Endothelial cell of umbilical vein (primary cell): ENCODE data around the gene GLCE. TPM values are rescaled to one million over a fixed set of nuclear protein-coding genes. Genes with fewer than 3 reads are reported as not detected.

ENCODE experiments used
- BruUV-seq: library from RNA; stranded (reverse); fragments of 400-500 nt; replicated peaks from 2 replicates; lab custom pipeline; 2021; lab: Mats Ljungman, UMichigan
- CTCF ChIA-PET: fragments of 300-600, 350-600 bp; sonication (Branson Sonifier 250); formaldehyde crosslinking; loops from one replicate; lab custom pipeline; 2021; ENCODE audit warnings: antibody characterized with exemption, inconsistent platforms; lab: Charles Lee
- POLR2A ChIA-PET: fragments of 300-600, 350-600 bp; sonication (Branson Sonifier 250); formaldehyde crosslinking; loops from one replicate; lab custom pipeline; 2021; ENCODE audit warnings: antibody characterized with exemption, inconsistent platforms; lab: Charles Lee
- DNase-seq: peaks from one replicate; pipeline ENCODE4 v3.0.0-alpha.2; 2011; ENCODE audit warnings: low read depth, low spot score
- FAIRE-seq: peaks from 2 replicates; lab custom pipeline; 2011; peaks lifted over from hg19 to GRCh38; lab: Jason Lieb, UNC
- H2AFZ ChIP-seq: 2 replicates; pipeline ENCODE4 v1.6.0; 2012; ENCODE audit warnings: low read depth, low read length, control low read depth, inconsistent platforms
- H3K27ac ChIP-seq: 2 replicates; pipeline ENCODE4 v1.5.1; 2011; ENCODE audit warnings: low read depth, mild to moderate bottlenecking, control low read depth, low read length, moderate library complexity; ENCODE audit not compliant: insufficient read depth
- H3K27me3 ChIP-seq, 2 experiments: 2 replicates each; pipeline versions ENCODE4 v1.6.0 to v1.6.1; 2011; ENCODE audit warnings: low read length in 2 of 2, mixed read lengths in 1 of 2; ENCODE audit not compliant: control insufficient read depth in 2 of 2, insufficient read depth in 2 of 2
- H3K36me3 ChIP-seq, 2 experiments: 2 replicates in 1 of 2; 3 replicates in 1 of 2; pipeline ENCODE4 v1.5.1; 2011; ENCODE audit warnings: low read length in 2 of 2, mild to moderate bottlenecking in 1 of 2, moderate library complexity in 1 of 2; ENCODE audit not compliant: control insufficient read depth in 2 of 2, insufficient read depth in 2 of 2; ENCODE audit errors: extremely low read depth in 1 of 2
- H3K4me1 ChIP-seq: 3 replicates; pipeline ENCODE4 v1.5.1; 2011; ENCODE audit warnings: mild to moderate bottlenecking, low read length; ENCODE audit not compliant: control insufficient read depth, insufficient read depth; ENCODE audit errors: extremely low read depth
- H3K4me2 ChIP-seq: 2 replicates; pipeline ENCODE4 v1.6.1; 2011; ENCODE audit warnings: low read length, control low read depth, mixed read lengths; ENCODE audit not compliant: insufficient read depth
- H3K4me3 ChIP-seq, 3 experiments: fragments of 200-600 bp in 1 of 3; sonication (generic), shearing (Covaris generic) in 1 of 3; replicated peaks in 1 of 3; 2 replicates each; pipeline ENCODE4 v1.5.1; 2011 to 2016; ENCODE audit warnings: control low read depth in 3 of 3, low read length in 3 of 3, mild to moderate bottlenecking in 2 of 3, inconsistent platforms in 1 of 3, low read depth in 1 of 3, moderate library complexity in 1 of 3; ENCODE audit not compliant: insufficient read depth in 1 of 3
- H3K79me2 ChIP-seq: 2 replicates; pipeline ENCODE4 v1.6.0; 2012; ENCODE audit warnings: low read length, inconsistent platforms; ENCODE audit not compliant: control insufficient read depth, insufficient read depth
- H3K9ac ChIP-seq: replicated peaks from 2 replicates; pipeline ENCODE3; 2011; ENCODE audit warnings: low read length, control low read depth; ENCODE audit not compliant: insufficient read depth; ENCODE audit errors: extremely low read depth
- H3K9me1 ChIP-seq: replicated peaks from 3 replicates; pipeline ENCODE4 v1.6.0; 2011; ENCODE audit warnings: mild to moderate bottlenecking, low read length; ENCODE audit not compliant: control insufficient read depth, insufficient read depth; ENCODE audit errors: extremely low read depth
- H3K9me3 ChIP-seq: replicated peaks from 2 replicates; pipeline ENCODE4 v1.5.1; 2012; ENCODE audit warnings: low read length, inconsistent platforms; ENCODE audit not compliant: control insufficient read depth, insufficient read depth
- H4K20me1 ChIP-seq: replicated peaks from 2 replicates; pipeline ENCODE3; 2011; ENCODE audit warnings: mild to moderate bottlenecking, low read length; ENCODE audit not compliant: control insufficient read depth, insufficient read depth; ENCODE audit errors: extremely low read depth
- FOS ChIP-seq: IDR thresholded peaks from 2 replicates; pipeline ENCODE4 v1.6.1; 2011; ENCODE audit warnings: mild to moderate bottlenecking, low read length, moderate library complexity, borderline replicate concordance; ENCODE audit not compliant: insufficient read depth
- GATA2 ChIP-seq: IDR thresholded peaks from 2 replicates; pipeline ENCODE4 v1.7.0; 2011; ENCODE audit warnings: low read depth, mild to moderate bottlenecking, moderate library complexity, mixed read lengths, low read length; ENCODE audit not compliant: insufficient read length, insufficient read depth
- POLR2A ChIP-seq: IDR thresholded peaks from 2 replicates; pipeline ENCODE4 v1.6.1; 2012; ENCODE audit warnings: low read depth, mild to moderate bottlenecking, control low read depth, low read length
- POLR2AphosphoS5 ChIP-seq: IDR thresholded peaks from 2 replicates; pipeline ENCODE4 v1.6.1; 2012; ENCODE audit warnings: low read depth, mild to moderate bottlenecking, control low read depth, low read length, moderate library complexity; ENCODE audit not compliant: insufficient read depth
- dilution Hi-C: fragments of 300-500 bp; cut with MboI; formaldehyde crosslinking; loops from one replicate; pipeline ENCODE4 v1.15.0; 2019; ENCODE audit warnings: low sequenced_read_pairs; ENCODE audit not compliant: extremely low pct_ligation_motif_present
- intact Hi-C: fragments of 100-400 bp; cut with micrococcal nuclease; formaldehyde crosslinking; loops from one replicate; pipeline ENCODE4 v1.10.0; 2022
- polyA plus RNA-seq, 4 experiments: library from polyadenylated mRNA; depleted of rRNA in 3 of 4; stranded (reverse) in 3 of 4; unstranded in 1 of 4; fragments of >200 nt; gene quantifications; 2 replicates each; pipeline versions ENCODE4 v1.2.1 to v1.2.3, GENCODE V29; 2011 to 2012; ENCODE audit warnings: missing spikeins in 1 of 4
- total RNA-seq: library from RNA; stranded (reverse); gene quantifications from 2 replicates; pipeline ENCODE4 v1.2.3, GENCODE V29; 2021
- TF ChIP-seq, protein P1 (sequence below): IDR thresholded peaks from 2 replicates; pipeline ENCODE4 v1.6.1; 2011; ENCODE audit not compliant: insufficient read depth, insufficient read length
- TF ChIP-seq, protein P2 (sequence below), 2 donors: IDR thresholded peaks; 1 replicate in 1 of 2; 2 replicates in 1 of 2; pipeline ENCODE4 v1.5.1; 2011; ENCODE audit warnings: low read length in 2 of 2, mild to moderate bottlenecking in 2 of 2, moderate library complexity in 2 of 2, control low read depth in 1 of 2, inconsistent platforms in 1 of 2, low read depth in 1 of 2; ENCODE audit not compliant: insufficient read depth in 1 of 2; ENCODE audit errors: extremely low read depth in 1 of 2

The GLCE gene
- total and polyA plus RNA-seq, 2 donors (not counting 3 experiments of a cell fraction or from before 2014, with no cell fraction given) = 48.1 to 86.6 TPM

DNA sequence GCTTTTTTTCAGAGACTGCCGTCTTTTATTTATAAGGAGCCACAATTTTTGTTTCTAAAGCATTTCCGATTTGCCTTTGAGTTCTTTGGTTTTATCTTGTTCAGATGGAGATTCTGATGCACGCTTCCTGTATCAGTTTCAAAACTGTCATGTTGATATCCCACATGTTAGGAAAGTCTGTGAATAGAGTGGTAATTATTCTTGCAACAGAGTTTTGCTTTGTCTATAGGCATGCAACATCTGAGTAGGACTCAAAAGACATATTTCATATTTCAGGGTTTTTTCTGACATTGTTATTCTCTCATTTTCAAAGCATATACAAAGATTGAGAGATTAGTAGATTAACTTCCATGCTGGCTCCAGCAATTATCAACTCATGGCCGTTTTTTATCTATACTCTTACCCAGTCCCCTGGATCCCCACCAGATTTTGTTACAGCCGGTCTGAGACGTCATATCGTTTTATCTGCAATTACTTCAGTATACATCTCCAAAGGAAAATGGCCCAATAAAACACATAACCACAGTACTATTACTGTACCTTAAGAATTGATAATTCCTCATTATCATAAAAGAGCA lies 160.6 kb downstream of the GLCE start:
- H3K9ac ChIP-seq = no peak overlapping the region
- TF ChIP-seq POLR2A (no peak), GATA2 (no peak), FOS (no peak), POLR2AphosphoS5 (no peak)
- TF ChIP-seq, protein P1, sequence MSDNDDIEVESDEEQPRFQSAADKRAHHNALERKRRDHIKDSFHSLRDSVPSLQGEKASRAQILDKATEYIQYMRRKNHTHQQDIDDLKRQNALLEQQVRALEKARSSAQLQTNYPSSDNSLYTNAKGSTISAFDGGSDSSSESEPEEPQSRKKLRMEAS = no peak
- TF ChIP-seq, protein P2, sequence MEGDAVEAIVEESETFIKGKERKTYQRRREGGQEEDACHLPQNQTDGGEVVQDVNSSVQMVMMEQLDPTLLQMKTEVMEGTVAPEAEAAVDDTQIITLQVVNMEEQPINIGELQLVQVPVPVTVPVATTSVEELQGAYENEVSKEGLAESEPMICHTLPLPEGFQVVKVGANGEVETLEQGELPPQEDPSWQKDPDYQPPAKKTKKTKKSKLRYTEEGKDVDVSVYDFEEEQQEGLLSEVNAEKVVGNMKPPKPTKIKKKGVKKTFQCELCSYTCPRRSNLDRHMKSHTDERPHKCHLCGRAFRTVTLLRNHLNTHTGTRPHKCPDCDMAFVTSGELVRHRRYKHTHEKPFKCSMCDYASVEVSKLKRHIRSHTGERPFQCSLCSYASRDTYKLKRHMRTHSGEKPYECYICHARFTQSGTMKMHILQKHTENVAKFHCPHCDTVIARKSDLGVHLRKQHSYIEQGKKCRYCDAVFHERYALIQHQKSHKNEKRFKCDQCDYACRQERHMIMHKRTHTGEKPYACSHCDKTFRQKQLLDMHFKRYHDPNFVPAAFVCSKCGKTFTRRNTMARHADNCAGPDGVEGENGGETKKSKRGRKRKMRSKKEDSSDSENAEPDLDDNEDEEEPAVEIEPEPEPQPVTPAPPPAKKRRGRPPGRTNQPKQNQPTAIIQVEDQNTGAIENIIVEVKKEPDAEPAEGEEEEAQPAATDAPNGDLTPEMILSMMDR (IDR thresholded peaks at IDR 0.05; ENCODE audit: extremely low read depth in 1 of 2, insufficient read depth in 1 of 2, low read depth in 1 of 2, low read length in 2 of 2) = no peak
- no peaks in the 10 kb centered on the region for H3K79me2 ChIP-seq
- no peak for DNase-seq
- BruUV-seq = no TSS peak
- no peak for FAIRE-seq
- no peaks in the 10 kb centered on the region for H3K4me1 ChIP-seq
- H4K20me1 ChIP-seq = no peaks in the 10 kb centered on the region
- no peaks in the 10 kb centered on the region for H3K36me3 ChIP-seq
- ChIA-PET CTCF (interaction anchor here (0.7 kb wide), 1 partner anchor 185 kb away, joined by 3 read pairs; no protein-coding TSS in a partner anchor), POLR2A (no interaction called here)
- H3K9me3 ChIP-seq = no peaks in the 10 kb centered on the region
- peaks cover 0 to 4% of the 10 kb centered on the region in 2 experiments for H3K27me3 ChIP-seq
- H3K27ac ChIP-seq = no peak overlapping the region
- intact Hi-C loops = no loop called here
- no peak overlapping the region for H3K4me3 ChIP-seq
- no peaks in the 10 kb centered on the region for H3K9me1 ChIP-seq
- H2AFZ ChIP-seq = no peak overlapping the region
- H3K4me2 ChIP-seq = no peak overlapping the region
- dilution Hi-C loops = no loop called here

Other genes starting within 250 kb of the GLCE start
- gene SPESP1, start 230.1 kb upstream of the GLCE start, total RNA-seq = 1.5 and 3.0 TPM in 2 replicates
- 1.5 and 2.0 TPM in 2 replicates for gene SPESP1, start 230.1 kb upstream of the GLCE start, polyA plus RNA-seq
- 0.07 TPM in 1 of 2 replicates, not detected in the other for gene NOX5, start 145.9 kb upstream of the GLCE start, total RNA-seq
- gene NOX5, start 145.9 kb upstream of the GLCE start, polyA plus RNA-seq = 0.08 and 0.14 TPM in 2 replicates
- gene PAQR5, start 138.3 kb downstream of the GLCE start, total RNA-seq = 0.09 TPM in 1 of 2 replicates, not detected in the other
- gene PAQR5, start 138.3 kb downstream of the GLCE start, polyA plus RNA-seq = 0.08 and 0.21 TPM in 2 replicates